HepG2 (cell line): Measurements from ENCODE around the gene PCBP1. TPM values are rescaled to one million over a fixed set of nuclear protein-coding genes. Genes with fewer than 3 reads are reported as not detected.

Source experiments
- HIVEP1 ChIP-seq: sonication (generic); formaldehyde crosslinking; IDR thresholded peaks from 2 replicates; pipeline ENCODE4 v1.4.0; 2020; ENCODE audit warnings: mild to moderate bottlenecking, missing genetic modification reagents
- PCBP2 ChIP-seq: fragments of 200-400 bp; formaldehyde crosslinking; optimal IDR thresholded peaks from 2 replicates; pipeline ENCODE3; 2018; ENCODE audit warnings: low read length, low read depth; ENCODE audit not compliant: poor library complexity, severe bottlenecking
- RELA ChIP-seq: sonication (generic); formaldehyde crosslinking; IDR thresholded peaks from 2 replicates; pipeline ENCODE4 v1.4.0; 2020; ENCODE audit warnings: missing genetic modification reagents
- TIGD3 ChIP-seq: sonication (generic); formaldehyde crosslinking; IDR thresholded peaks from 2 replicates; pipeline ENCODE4 v1.5.1; 2020; ENCODE audit warnings: mild to moderate bottlenecking, missing genetic modification reagents, borderline replicate concordance
- TRAFD1 ChIP-seq: sonication (generic); formaldehyde crosslinking; IDR thresholded peaks from 2 replicates; pipeline ENCODE4 v1.5.1; 2020; ENCODE audit warnings: missing genetic modification reagents, mild to moderate bottlenecking, borderline replicate concordance
- ZBTB14 ChIP-seq: sonication (generic); formaldehyde crosslinking; IDR thresholded peaks from 2 replicates; pipeline ENCODE4 v1.4.0; 2020; ENCODE audit warnings: missing genetic modification reagents
- ZBTB21 ChIP-seq: sonication (generic); formaldehyde crosslinking; IDR thresholded peaks from 2 replicates; pipeline ENCODE4 v1.4.0; 2020; ENCODE audit warnings: missing genetic modification reagents
- ZBTB37 ChIP-seq: sonication (generic); formaldehyde crosslinking; IDR thresholded peaks from 2 replicates; pipeline ENCODE4 v1.4.0; 2020; ENCODE audit warnings: mild to moderate bottlenecking, missing genetic modification reagents
- ZNF557 ChIP-seq: sonication (generic); formaldehyde crosslinking; IDR thresholded peaks from 2 replicates; pipeline ENCODE4 v1.4.0; 2020; ENCODE audit warnings: missing genetic modification reagents
- ZNF720 ChIP-seq: sonication (generic); formaldehyde crosslinking; IDR thresholded peaks from 2 replicates; pipeline ENCODE4 v1.4.0; 2020; ENCODE audit warnings: missing genetic modification reagents
- polyA plus RNA-seq, 8 experiments: library from polyadenylated mRNA; depleted of rRNA in 3 of 8; stranded (reverse) in 7 of 8; unstranded in 1 of 8; fragments of >200 nt; fragmentation: Illumina TruSeq in 4 of 8; extraction: Trizol in 4 of 8; gene quantifications; 2 replicates each; pipeline versions ENCODE4 v1.2.1 to v1.2.3, GENCODE V29; 2011 to 2016; ENCODE audit warnings: low read depth in 4 of 8, missing spikeins in 1 of 8, mixed read lengths in 1 of 8; ENCODE audit not compliant: insufficient read depth in 1 of 8
- total RNA-seq, 5 experiments: library from RNA; depleted of rRNA; stranded (reverse); fragments of >200 nt; fragmentation: Illumina TruSeq; extraction: Trizol; gene quantifications; 2 replicates each; pipeline ENCODE4 v1.2.3, GENCODE V29; 2016; ENCODE audit warnings: low read depth in 1 of 5
- TF ChIP-seq, protein P1 (sequence below): sonication (generic); formaldehyde crosslinking; IDR thresholded peaks from 2 replicates; pipeline ENCODE4 v1.5.0; 2020; ENCODE audit warnings: mild to moderate bottlenecking, missing genetic modification reagents
- TF ChIP-seq, protein P2 (sequence below): sonication (generic); formaldehyde crosslinking; IDR thresholded peaks from 2 replicates; pipeline ENCODE4 v1.4.0; 2020; ENCODE audit warnings: missing genetic modification reagents, mild to moderate bottlenecking, borderline replicate concordance
- TF ChIP-seq, protein P3 (sequence below): sonication (generic); formaldehyde crosslinking; IDR thresholded peaks from 2 replicates; pipeline ENCODE4 v1.9.0; 2021; ENCODE audit warnings: missing genetic modification reagents, mild to moderate bottlenecking, borderline replicate concordance

The PCBP1 gene
- total and polyA plus RNA-seq, 2 of the 13 experiments (the other 11 are each of a cell fraction or from before 2014, with no cell fraction given), result 32.0 to 137 TPM

DNA sequence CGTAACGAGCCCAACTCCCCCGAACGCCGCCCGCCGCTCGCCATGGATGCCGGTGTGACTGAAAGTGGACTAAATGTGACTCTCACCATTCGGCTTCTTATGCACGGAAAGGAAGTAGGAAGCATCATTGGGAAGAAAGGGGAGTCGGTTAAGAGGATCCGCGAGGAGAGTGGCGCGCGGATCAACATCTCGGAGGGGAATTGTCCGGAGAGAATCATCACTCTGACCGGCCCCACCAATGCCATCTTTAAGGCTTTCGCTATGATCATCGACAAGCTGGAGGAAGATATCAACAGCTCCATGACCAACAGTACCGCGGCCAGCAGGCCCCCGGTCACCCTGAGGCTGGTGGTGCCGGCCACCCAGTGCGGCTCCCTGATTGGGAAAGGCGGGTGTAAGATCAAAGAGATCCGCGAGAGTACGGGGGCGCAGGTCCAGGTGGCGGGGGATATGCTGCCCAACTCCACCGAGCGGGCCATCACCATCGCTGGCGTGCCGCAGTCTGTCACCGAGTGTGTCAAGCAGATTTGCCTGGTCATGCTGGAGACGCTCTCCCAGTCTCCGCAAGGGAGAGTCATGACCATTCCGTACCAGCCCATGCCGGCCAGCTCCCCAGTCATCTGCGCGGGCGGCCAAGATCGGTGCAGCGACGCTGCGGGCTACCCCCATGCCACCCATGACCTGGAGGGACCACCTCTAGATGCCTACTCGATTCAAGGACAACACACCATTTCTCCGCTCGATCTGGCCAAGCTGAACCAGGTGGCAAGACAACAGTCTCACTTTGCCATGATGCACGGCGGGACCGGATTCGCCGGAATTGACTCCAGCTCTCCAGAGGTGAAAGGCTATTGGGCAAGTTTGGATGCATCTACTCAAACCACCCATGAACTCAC, 673 bp downstream of the PCBP1 start (continued):
- TF ChIP-seq, protein P1, sequence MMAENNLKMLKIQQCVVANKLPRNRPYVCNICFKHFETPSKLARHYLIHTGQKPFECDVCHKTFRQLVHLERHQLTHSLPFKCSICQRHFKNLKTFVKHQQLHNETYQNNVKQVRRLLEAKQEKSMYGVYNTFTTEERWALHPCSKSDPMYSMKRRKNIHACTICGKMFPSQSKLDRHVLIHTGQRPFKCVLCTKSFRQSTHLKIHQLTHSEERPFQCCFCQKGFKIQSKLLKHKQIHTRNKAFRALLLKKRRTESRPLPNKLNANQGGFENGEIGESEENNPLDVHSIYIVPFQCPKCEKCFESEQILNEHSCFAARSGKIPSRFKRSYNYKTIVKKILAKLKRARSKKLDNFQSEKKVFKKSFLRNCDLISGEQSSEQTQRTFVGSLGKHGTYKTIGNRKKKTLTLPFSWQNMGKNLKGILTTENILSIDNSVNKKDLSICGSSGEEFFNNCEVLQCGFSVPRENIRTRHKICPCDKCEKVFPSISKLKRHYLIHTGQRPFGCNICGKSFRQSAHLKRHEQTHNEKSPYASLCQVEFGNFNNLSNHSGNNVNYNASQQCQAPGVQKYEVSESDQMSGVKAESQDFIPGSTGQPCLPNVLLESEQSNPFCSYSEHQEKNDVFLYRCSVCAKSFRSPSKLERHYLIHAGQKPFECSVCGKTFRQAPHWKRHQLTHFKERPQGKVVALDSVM (CRISPR knock-in tag), result no peak
- TF ChIP-seq ZNF557, result no peak
- TF ChIP-seq TRAFD1 (CRISPR knock-in tag), result no peak
- TF ChIP-seq ZBTB37, result peak; percentile 72; the same call in 1 of the 2 replicates
- TF ChIP-seq HIVEP1, result peak; percentile 56
- no peak for TF ChIP-seq ZBTB21 (CRISPR knock-in tag)
- TF ChIP-seq, protein P2, sequence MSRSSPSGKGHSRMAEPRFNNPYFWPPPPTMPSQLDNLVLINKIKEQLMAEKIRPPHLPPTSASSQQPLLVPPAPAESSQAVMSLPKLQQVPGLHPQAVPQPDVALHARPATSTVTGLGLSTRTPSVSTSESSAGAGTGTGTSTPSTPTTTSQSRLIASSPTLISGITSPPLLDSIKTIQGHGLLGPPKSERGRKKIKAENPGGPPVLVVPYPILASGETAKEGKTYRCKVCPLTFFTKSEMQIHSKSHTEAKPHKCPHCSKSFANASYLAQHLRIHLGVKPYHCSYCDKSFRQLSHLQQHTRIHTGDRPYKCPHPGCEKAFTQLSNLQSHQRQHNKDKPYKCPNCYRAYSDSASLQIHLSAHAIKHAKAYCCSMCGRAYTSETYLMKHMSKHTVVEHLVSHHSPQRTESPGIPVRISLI (CRISPR knock-in tag), result peak; percentile 39; the same call in 1 of the 2 replicates
- no peak for TF ChIP-seq PCBP2
- TF ChIP-seq TIGD3 (CRISPR knock-in tag), result no peak
- TF ChIP-seq, protein P3, sequence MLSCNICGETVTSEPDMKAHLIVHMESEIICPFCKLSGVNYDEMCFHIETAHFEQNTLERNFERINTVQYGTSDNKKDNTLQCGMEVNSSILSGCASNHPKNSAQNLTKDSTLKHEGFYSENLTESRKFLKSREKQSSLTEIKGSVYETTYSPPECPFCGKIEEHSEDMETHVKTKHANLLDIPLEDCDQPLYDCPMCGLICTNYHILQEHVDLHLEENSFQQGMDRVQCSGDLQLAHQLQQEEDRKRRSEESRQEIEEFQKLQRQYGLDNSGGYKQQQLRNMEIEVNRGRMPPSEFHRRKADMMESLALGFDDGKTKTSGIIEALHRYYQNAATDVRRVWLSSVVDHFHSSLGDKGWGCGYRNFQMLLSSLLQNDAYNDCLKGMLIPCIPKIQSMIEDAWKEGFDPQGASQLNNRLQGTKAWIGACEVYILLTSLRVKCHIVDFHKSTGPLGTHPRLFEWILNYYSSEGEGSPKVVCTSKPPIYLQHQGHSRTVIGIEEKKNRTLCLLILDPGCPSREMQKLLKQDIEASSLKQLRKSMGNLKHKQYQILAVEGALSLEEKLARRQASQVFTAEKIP (CRISPR knock-in tag), result 0 out of 2 replicates have a peak, but pooled peaks have one; percentile 83
- TF ChIP-seq RELA (CRISPR knock-in tag), result no peak
- TF ChIP-seq ZBTB14, result no peak
- no peak for TF ChIP-seq ZNF720 (CRISPR knock-in tag)
